GM08714 (cell line): ENCODE results near the gene ST3GAL4.

Experiments used
- H3K4me3 ChIP-seq: fragments of 200-500 bp; sonication (Bioruptor generic); 2 replicates; pipeline ENCODE4 v1.5.1; 2014; ENCODE audit warnings: mild to moderate bottlenecking, low read length, inconsistent platforms
- ZNF274 ChIP-seq: IDR thresholded peaks from 2 replicates; pipeline ENCODE4 v1.6.1; 2012; ENCODE audit warnings: mild to moderate bottlenecking, low read depth, low read length

The ST3GAL4 gene

DNA sequence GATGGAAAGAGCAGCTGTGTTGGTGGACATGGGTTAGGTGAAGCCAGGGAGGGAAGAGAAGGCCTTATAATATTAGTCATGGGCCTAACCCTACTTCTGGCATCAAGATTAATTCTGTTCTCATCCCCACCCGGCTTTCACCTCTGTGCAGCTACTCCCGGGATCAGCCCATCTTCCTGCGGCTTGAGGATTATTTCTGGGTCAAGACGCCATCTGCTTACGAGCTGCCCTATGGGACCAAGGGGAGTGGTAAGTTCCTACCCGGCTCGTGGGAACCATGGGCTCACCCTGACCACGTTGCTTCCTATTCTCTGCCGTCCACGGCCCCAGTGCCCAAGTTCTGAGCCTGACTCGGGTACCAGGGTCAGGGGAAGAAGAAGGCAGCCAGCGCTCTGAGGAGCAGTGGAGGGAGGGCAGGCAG lies 51.6 kb downstream of the ST3GAL4 start:
- H3K4me3 ChIP-seq = no peak overlapping the region
- TF ChIP-seq ZNF274 = no peak

- no peak overlapping the region for H3K4me3 ChIP-seq
- TF ChIP-seq ZNF274 = no peak
Observed at GRCh38 chr11:126407682-126408288, 52.3 kb downstream of the ST3GAL4 start.

DNA sequence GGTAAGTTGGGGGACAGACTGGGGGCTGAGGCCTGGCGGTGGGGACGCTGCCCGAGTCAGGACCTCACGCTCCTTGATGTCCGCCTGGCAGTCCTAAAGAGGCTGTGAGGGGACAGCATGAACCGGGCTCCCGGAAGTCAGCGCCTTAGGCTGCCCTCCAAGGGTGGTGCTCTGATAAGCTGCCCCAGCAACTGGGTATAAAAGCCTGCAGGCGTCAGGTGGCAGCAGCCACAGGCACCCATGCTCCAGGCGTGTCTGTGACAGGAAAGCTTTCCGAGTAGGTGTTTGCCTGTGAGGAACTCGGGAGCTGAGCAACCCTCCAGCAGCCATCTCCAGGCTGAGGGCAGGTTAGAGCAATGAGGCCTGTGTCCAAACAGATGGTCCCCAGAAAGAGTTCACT lies 53.0 kb downstream of the ST3GAL4 start:
- H3K4me3 ChIP-seq = no peak overlapping the region
- no peak for TF ChIP-seq ZNF274

DNA sequence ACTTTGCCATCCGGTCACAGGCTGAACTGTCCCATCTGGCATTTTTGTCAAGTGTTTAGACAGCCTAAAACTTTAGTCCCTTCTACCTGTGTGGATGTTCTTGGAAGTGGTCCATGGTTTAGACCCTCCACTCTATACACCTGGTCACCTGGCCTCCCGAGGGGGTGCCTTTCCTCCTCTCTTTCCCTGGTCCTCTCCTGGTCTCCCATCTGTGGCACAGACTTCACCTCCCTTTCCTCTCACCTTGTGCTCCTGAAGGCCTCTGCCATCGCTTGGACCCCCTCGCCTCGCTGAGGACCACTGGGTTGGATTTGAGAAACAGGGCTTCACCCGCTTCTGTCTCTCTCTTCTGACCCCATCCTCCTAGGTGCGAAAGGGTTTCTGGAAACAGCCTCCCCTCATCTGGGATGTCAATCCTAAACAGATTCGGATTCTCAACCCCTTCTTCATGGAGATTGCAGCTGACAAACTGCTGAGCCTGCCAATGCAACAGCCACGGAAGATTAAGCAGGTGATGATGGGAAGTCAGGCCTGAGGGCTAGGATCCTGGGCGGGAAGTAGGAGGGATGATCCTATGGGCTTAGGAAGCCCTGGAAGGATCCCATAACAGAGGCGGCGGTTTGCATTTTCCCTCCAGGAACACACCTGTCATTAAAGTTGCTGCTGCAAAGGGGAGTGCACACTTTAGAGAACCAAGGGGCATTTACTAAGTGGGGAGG lies 53.6 kb downstream of the ST3GAL4 start:
- no peak for TF ChIP-seq ZNF274
- H3K4me3 ChIP-seq = no peak overlapping the region

- no peak for TF ChIP-seq ZNF274
Observed at GRCh38 chr11:126409620-126409985, 54.1 kb downstream of the ST3GAL4 start.

GRCh38 chr11:126410649-126411048 lies 55.2 kb downstream of the ST3GAL4 start:
- no peak for TF ChIP-seq ZNF274
- H3K4me3 ChIP-seq = no peak overlapping the region

More at GRCh38 chr11:126409620-126409985, 54.1 kb downstream of the ST3GAL4 start:
- H3K4me3 ChIP-seq = no peak overlapping the region

- H3K4me3 ChIP-seq = no peak overlapping the region
- TF ChIP-seq ZNF274 = no peak
Observed at GRCh38 chr11:126411971-126412381, 56.5 kb downstream of the ST3GAL4 start.

- no peak for TF ChIP-seq ZNF274
- H3K4me3 ChIP-seq = no peak overlapping the region
Observed at GRCh38 chr11:126413426-126413825, 57.9 kb downstream of the ST3GAL4 start.

GRCh38 chr11:126413843-126414405 lies 58.4 kb downstream of the ST3GAL4 start:
- no peak for TF ChIP-seq ZNF274
- H3K4me3 ChIP-seq = no peak overlapping the region

DNA sequence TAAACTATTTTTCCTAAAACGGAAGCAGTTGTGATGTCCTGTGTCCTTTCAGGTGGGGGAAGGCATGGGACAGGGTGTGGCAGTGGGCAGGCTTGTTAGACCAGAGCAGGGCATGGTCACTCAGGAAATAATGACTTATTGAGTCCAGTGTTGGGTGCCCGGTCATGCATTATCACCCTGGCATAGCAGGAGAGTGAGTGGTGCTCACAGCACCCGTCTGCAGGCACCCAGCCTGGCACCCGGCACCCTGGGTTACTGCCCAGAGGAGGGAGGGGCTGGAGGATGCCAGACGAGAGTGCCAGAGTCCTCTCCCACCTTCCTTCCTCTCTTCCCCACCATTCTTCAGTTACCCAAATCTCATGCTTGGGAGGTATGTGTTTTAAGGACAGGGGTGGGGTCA lies 59.1 kb downstream of the ST3GAL4 start:
- no peak overlapping the region for H3K4me3 ChIP-seq
- TF ChIP-seq ZNF274 = no peak

GRCh38 chr11:126415128-126415527 lies 59.6 kb downstream of the ST3GAL4 start:
- H3K4me3 ChIP-seq = no peak overlapping the region
- no peak for TF ChIP-seq ZNF274

DNA sequence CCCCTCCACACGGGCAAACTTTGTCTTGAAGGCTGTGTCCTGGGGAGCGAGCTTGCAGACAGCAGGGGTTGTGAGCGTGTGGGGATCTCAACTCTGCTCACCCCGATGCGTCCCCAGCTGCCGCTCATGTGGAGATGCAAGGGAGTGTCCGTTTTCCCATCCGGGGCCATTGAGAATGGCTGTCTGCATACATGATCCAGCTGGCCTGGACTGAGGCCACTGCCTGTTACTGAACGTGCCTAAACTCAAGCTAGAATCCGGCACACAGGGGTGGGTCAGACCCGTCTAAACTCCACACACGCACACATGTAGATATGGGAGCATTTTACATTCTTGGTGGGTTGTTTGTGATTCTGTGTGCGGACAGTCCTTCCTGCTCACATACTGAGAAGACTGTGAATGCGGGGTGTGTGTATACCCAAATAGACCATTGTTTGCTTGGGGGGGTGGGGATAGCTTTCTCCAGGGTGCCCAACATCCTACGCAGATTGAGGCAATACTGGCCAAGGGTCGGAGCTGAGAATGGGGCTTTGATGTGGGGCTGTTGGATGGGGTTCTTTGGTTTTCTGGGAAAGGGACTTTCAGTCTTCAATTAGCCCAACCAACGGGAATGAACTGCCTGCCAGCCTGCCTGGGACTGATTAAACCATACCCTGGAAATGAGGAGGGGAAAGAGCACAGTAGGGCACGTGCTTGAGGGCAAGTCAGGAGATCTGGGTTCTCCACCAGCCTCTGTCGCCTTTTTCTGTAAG lies 60.4 kb downstream of the ST3GAL4 start:
- TF ChIP-seq ZNF274 = no peak
- H3K4me3 ChIP-seq = no peak overlapping the region; the same call in 1 of the 2 replicates

- H3K4me3 ChIP-seq = peak overlapping the region; percentile 11; the same call in 1 of the 2 replicates
- TF ChIP-seq ZNF274 = no peak
Observed at GRCh38 chr11:126416542-126417090, 61.1 kb downstream of the ST3GAL4 start.

- no peak for TF ChIP-seq ZNF274
- H3K4me3 ChIP-seq = peak overlapping the region; percentile 11; the same call in 1 of the 2 replicates
Observed at GRCh38 chr11:126417091-126417862, 61.8 kb downstream of the ST3GAL4 start.

- no peak for TF ChIP-seq ZNF274
Observed at GRCh38 chr11:126418887-126419286, 63.4 kb downstream of the ST3GAL4 start.

More at GRCh38 chr11:126418887-126419286, 63.4 kb downstream of the ST3GAL4 start:
- no peak overlapping the region for H3K4me3 ChIP-seq
